ENCODE results near the gene HPX. TPM values are rescaled to one million over a fixed set of nuclear protein-coding genes. Genes with fewer than 3 reads are reported as not detected.
A peak's percentile ranks its signal among the peaks of the same experiment; 100 is the strongest.

The HPX gene
- total RNA-seq, 2 donors from 2014 or later, result 3.9 to 6.0 TPM

DNA sequence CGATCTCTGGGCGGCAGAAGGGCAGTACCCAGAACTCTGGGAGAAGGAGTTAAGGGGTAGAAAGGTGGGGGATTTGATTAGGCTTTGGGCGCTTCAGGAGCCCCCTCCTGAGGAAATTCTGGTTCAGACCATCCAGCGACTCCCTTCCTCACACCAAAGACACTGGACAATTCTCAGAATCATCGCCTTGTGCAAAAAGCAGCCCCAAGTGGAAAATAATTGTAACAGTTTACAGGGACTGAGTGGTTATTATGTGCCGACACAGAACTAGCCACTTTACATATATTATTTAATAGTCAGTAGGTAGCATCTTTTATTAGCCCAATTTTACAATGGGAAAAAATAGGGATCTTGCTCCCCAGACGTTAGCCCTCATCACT, 33.6 kb upstream of the HPX start:
- Mint-ChIP-seq H3K4me1 (peaks cover 7% of the 10 kb centered on the region), H3K27me3 (ENCODE audit: insufficient read depth) (peaks cover 6% of the 10 kb centered on the region), H3K9me3 (no peaks in the 10 kb centered on the region), H3K36me3 (ENCODE audit: low read depth) (peaks cover 28% of the 10 kb centered on the region), H3K4me3 (peak overlapping the region; percentile 77), H3K27ac (peak overlapping the region; percentile 93)
- Histone ChIP-seq H3K4me3 (ENCODE audit: low read length) (peak overlapping the region; percentile 82), H3K9me3 (ENCODE audit: control insufficient read depth, low read length) (no peaks in the 10 kb centered on the region), H3K4me1 (ENCODE audit: control insufficient read depth, insufficient read depth, low read length) (peaks cover 2% of the 10 kb centered on the region), H3K27me3 (ENCODE audit: control insufficient read depth, insufficient read depth, low read length, poor library complexity, severe bottlenecking) (no peaks in the 10 kb centered on the region), H3K9ac (ENCODE audit: extremely low read depth, low read length, poor library complexity, severe bottlenecking) (peak overlapping the region; percentile 53), H3K36me3 (ENCODE audit: control insufficient read depth, insufficient read depth, low read length) (peaks cover 29% of the 10 kb centered on the region), H3K27ac (ENCODE audit: low read depth, low read length) (peak overlapping the region; percentile 73)
- 36 to 100% methylated on average over 1 to 6 of the region's 7 CpGs for WGBS, 2 experiments (ENCODE audit: insufficient coverage in 1 of 2, insufficient read length in 1 of 2)
- DNase-seq, result no peak
- TF ChIP-seq CTCF (conservative IDR thresholded peaks at IDR 0.05), result no peak

DNA sequence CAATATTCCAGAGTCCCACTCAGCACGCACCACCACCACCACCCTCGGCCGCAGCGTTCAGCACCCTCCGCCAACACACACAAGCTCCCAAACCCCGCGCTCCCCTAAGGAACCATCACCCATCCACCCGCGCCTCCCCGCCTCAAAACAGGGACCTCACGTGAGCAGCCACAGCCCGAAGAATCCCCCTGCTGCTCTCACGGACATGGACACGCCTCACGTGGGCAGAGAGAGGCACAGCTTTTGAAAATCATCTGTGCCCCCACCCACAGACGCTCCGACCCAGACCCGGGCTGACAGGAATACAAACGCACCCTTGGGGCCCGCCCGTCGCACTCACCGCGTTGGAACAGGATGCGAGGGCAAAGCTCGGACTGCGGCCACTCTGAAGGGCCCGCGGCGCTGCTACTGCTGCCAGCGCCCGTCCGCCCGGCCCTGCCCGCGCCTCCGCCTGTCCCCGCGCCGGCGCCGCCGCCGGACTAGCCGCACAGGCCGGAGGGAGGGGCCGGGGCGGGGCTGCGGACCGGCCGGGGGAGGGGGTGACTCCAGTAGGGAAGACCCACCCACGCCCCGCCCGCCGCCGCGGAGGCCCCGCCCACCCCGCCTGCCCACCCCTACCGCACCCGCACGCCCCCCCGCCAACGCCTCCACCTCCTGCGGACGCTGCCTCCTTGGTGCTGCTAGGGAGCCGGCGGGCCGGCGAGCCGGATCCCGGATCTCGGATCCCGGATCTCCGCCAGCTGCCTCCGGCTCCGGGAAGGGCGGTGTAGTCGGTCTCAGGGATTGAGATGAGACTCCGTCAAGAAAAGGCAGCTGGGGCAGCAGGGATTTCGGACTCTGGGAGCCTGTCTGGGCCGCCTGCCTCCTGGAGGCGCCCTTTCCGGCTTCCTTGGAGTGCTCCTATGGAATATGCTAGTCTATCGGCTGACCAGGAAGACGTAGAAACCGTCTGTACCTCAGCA, 32.9 kb upstream of the HPX start, which contains the start of gene TRIM3:
Gene TRIM3 (minus strand): TSS at position 491 of the 962 bp plus-strand sequence. CDS start 8,246 bp downstream, outside the sequence.
- peak within 1 kb of the TSS; percentile 87 for H3K4me3 ChIP-seq (ENCODE audit: low read length)
- H3K27me3 ChIP-seq (ENCODE audit: control insufficient read depth, insufficient read depth, low read length, poor library complexity, severe bottlenecking), result no peaks in the 10 kb centered on the region
- peaks cover 2% of the 10 kb centered on the region for H3K4me1 ChIP-seq (ENCODE audit: control insufficient read depth, insufficient read depth, low read length)
- Mint-ChIP-seq H3K4me1 (peaks cover 7% of the 10 kb centered on the region), H3K36me3 (ENCODE audit: low read depth) (peaks cover 22% of the 10 kb centered on the region), H3K4me3 (peak within 1 kb of the TSS; percentile 77), H3K27me3 (ENCODE audit: insufficient read depth) (peaks cover 6% of the 10 kb centered on the region), H3K27ac (peak within 1 kb of the TSS; percentile 93), H3K9me3 (no peaks in the 10 kb centered on the region)
- TF ChIP-seq CTCF (conservative IDR thresholded peaks at IDR 0.05), result peak; percentile 53
- H3K36me3 ChIP-seq (ENCODE audit: control insufficient read depth, insufficient read depth, low read length), result peaks cover 23% of the 10 kb centered on the region
- no peaks in the 10 kb centered on the region for H3K9me3 ChIP-seq (ENCODE audit: control insufficient read depth, low read length)
- peak within 1 kb of the TSS; percentile 73 for H3K27ac ChIP-seq (ENCODE audit: low read depth, low read length)
- H3K9ac ChIP-seq (ENCODE audit: extremely low read depth, low read length, poor library complexity, severe bottlenecking), result peak within 1 kb of the TSS; percentile 53
- DNase-seq, result peak; percentile 98
- WGBS, 2 experiments (ENCODE audit: insufficient coverage in 1 of 2, insufficient read length in 1 of 2), result 1% methylated on average over 12 to 80 of the region's 87 CpGs

- H3K9ac ChIP-seq (ENCODE audit: extremely low read depth, low read length, poor library complexity, severe bottlenecking), result no peak overlapping the region
- DNase-seq, result peak; percentile 57
- H3K4me3 ChIP-seq (ENCODE audit: low read length), result peak overlapping the region; percentile 69
- no peaks in the 10 kb centered on the region for H3K9me3 ChIP-seq (ENCODE audit: control insufficient read depth, low read length)
- H3K9me3 Mint-ChIP-seq, result no peaks in the 10 kb centered on the region
- peaks cover 6% of the 10 kb centered on the region for H3K27me3 Mint-ChIP-seq (ENCODE audit: insufficient read depth)
- peaks cover 14% of the 10 kb centered on the region for H3K36me3 Mint-ChIP-seq (ENCODE audit: low read depth)
- no peak overlapping the region for H3K27ac ChIP-seq (ENCODE audit: low read depth, low read length)
- no peak for TF ChIP-seq CTCF (conservative IDR thresholded peaks at IDR 0.05)
- no peaks in the 10 kb centered on the region for H3K27me3 ChIP-seq (ENCODE audit: control insufficient read depth, insufficient read depth, low read length, poor library complexity, severe bottlenecking)
- WGBS, 2 experiments (ENCODE audit: insufficient coverage in 1 of 2, insufficient read length in 1 of 2), result 38% methylated on average over 1 of the region's 1 CpG; no CpG with 5 or more reads in 1 of the 2 experiments
- H3K36me3 ChIP-seq (ENCODE audit: control insufficient read depth, insufficient read depth, low read length), result peaks cover 15% of the 10 kb centered on the region
- H3K4me1 ChIP-seq (ENCODE audit: control insufficient read depth, insufficient read depth, low read length), result peaks cover 2% of the 10 kb centered on the region
- no peak overlapping the region for H3K27ac Mint-ChIP-seq
- peaks cover 7% of the 10 kb centered on the region for H3K4me1 Mint-ChIP-seq
- H3K4me3 Mint-ChIP-seq, result peak overlapping the region; percentile 77
These were observed 32.1 kb upstream of the HPX start for GRCh38 chr11:6472934-6473333.

Data from endodermal cell (in vitro differentiated cells).